ENCODE data around the gene IGFL3. TPM values are rescaled to one million over a fixed set of nuclear protein-coding genes. Genes with fewer than 3 reads are reported as not detected.
"Not testable (repeated sequence)": the region's sequence is repeated elsewhere in the genome, so short reads cannot be mapped to it uniquely, and the experiment has no call there.

The IGFL3 gene
- not detected for total RNA-seq
- long read RNA-seq = 0 reads

- intact Hi-C loops (cut with DNase I) = no loop called here
- no peak for ATAC-seq
- no peak for DNase-seq (ENCODE audit: missing footprints)
Measured at GRCh38 chr19:46124638-46125115, at the start of gene IGFL3. Gene IGFL3, minus strand, starts transcription at chr19:46124688. Its CDS starts 39 bp downstream, at chr19:46124649.

GRCh38 chr19:46173886-46174480 lies 49.5 kb upstream of the IGFL3 start:
- ATAC-seq (no peak), DNase-seq (ENCODE audit: missing footprints) (no peak)
- intact Hi-C loops (cut with DNase I) = no loop called here

- DNase-seq (ENCODE audit: missing footprints) (no peak), ATAC-seq (no peak)
- intact Hi-C loops (cut with DNase I) = no loop called here
Measured at GRCh38 chr19:46162731-46163130, 38.2 kb upstream of the IGFL3 start.

GRCh38 chr19:46161642-46162257 lies 37.3 kb upstream of the IGFL3 start:
- intact Hi-C loops (cut with DNase I) = not testable (repeated sequence)

GRCh38 chr19:46160233-46160775 lies 35.8 kb upstream of the IGFL3 start:
- intact Hi-C loops (cut with DNase I) = no loop called here
- DNase-seq (ENCODE audit: missing footprints) (no peak), ATAC-seq (no peak)

More at GRCh38 chr19:46161642-46162257, 37.3 kb upstream of the IGFL3 start:
- not testable (repeated sequence) for DNase-seq (ENCODE audit: missing footprints); ATAC-seq

GRCh38 chr19:46159418-46160232 lies 35.1 kb upstream of the IGFL3 start:
- intact Hi-C loops (cut with DNase I) = no loop called here
- ATAC-seq (no peak), DNase-seq (ENCODE audit: missing footprints) (no peak)

GRCh38 chr19:46155237-46155636 lies 30.7 kb upstream of the IGFL3 start:
- no peak for DNase-seq (ENCODE audit: missing footprints)
- intact Hi-C loops (cut with DNase I) = no loop called here
- no peak for ATAC-seq

- DNase-seq (ENCODE audit: missing footprints) (no peak), ATAC-seq (no peak)
- intact Hi-C loops (cut with DNase I) = no loop called here
Measured at GRCh38 chr19:46150606-46151005, 26.1 kb upstream of the IGFL3 start.

- intact Hi-C loops (cut with DNase I) = no loop called here
- ATAC-seq = no peak
Measured at GRCh38 chr19:46147791-46148288, 23.4 kb upstream of the IGFL3 start, which contains the start of gene IGFL2. Gene IGFL2, plus strand, starts transcription at chr19:46148238. Its CDS starts 41 bp downstream, at chr19:46148279.

GRCh38 chr19:46147166-46147740 lies 22.8 kb upstream of the IGFL3 start:
- intact Hi-C loops (cut with DNase I) = no loop called here
- no peak for ATAC-seq
- DNase-seq (ENCODE audit: missing footprints) = no peak

More at GRCh38 chr19:46147791-46148288, 23.4 kb upstream of the IGFL3 start, which contains the start of gene IGFL2:
- DNase-seq (ENCODE audit: missing footprints) = no peak

- no peak for DNase-seq (ENCODE audit: missing footprints)
- intact Hi-C loops (cut with DNase I) = no loop called here
- no peak for ATAC-seq
Measured at GRCh38 chr19:46144756-46145155, 20.3 kb upstream of the IGFL3 start.

GRCh38 chr19:46142294-46142693 lies 17.8 kb upstream of the IGFL3 start:
- intact Hi-C loops (cut with DNase I) = no loop called here
- ATAC-seq (no peak), DNase-seq (ENCODE audit: missing footprints) (no peak)

GRCh38 chr19:46141421-46141820 lies 16.9 kb upstream of the IGFL3 start:
- DNase-seq (ENCODE audit: missing footprints) (no peak), ATAC-seq (no peak)
- intact Hi-C loops (cut with DNase I) = no loop called here

GRCh38 chr19:46137915-46138473 lies 13.5 kb upstream of the IGFL3 start:
- ATAC-seq = no peak
- intact Hi-C loops (cut with DNase I) = no loop called here
- no peak for DNase-seq (ENCODE audit: missing footprints)

GRCh38 chr19:46134527-46134926 lies 10.0 kb upstream of the IGFL3 start:
- no peak for ATAC-seq

GRCh38 chr19:46133777-46134241 lies 9.3 kb upstream of the IGFL3 start:
- intact Hi-C loops (cut with DNase I) = no loop called here
- ATAC-seq = no peak
- no peak for DNase-seq (ENCODE audit: missing footprints)

More at GRCh38 chr19:46134527-46134926, 10.0 kb upstream of the IGFL3 start:
- no peak for DNase-seq (ENCODE audit: missing footprints)
- intact Hi-C loops (cut with DNase I) = no loop called here

- ATAC-seq (no peak), DNase-seq (ENCODE audit: missing footprints) (no peak)
- intact Hi-C loops (cut with DNase I) = no loop called here
Measured at GRCh38 chr19:46133101-46133627, 8.7 kb upstream of the IGFL3 start.

GRCh38 chr19:46132508-46133100 lies 8.1 kb upstream of the IGFL3 start:
- no peak for DNase-seq (ENCODE audit: missing footprints)
- no peak for ATAC-seq
- intact Hi-C loops (cut with DNase I) = no loop called here
